HCT116 (cell line): Measurements from ENCODE around the gene GH2. TPM values are rescaled to one million over a fixed set of nuclear protein-coding genes. Genes with fewer than 3 reads are reported as not detected.

Experiments
- ATAC-seq: fragments of 200-7000 bp; cut with Tn5 transposase; 2 replicates; pipeline ENCODE4 v1.9.1; 2020; ENCODE audit warnings: mild to moderate bottlenecking, moderate library complexity
- BruUV-seq: library from RNA; stranded (reverse); fragments of 400-500 nt; replicated peaks from 2 replicates; lab custom pipeline; 2021; lab: Mats Ljungman, UMichigan
- CTCF ChIA-PET: fragments of 300-600 bp; sonication (Branson Sonifier 250); formaldehyde crosslinking; loops from one replicate; lab custom pipeline; 2021; ENCODE audit warnings: antibody characterized with exemption; lab: Charles Lee
- POLR2A ChIA-PET: fragments of 300-600, 350-600 bp; sonication (Branson Sonifier 250); formaldehyde crosslinking; loops from one replicate; lab custom pipeline; 2021; ENCODE audit warnings: antibody characterized with exemption; lab: Charles Lee
- RAD21 ChIA-PET, 2 experiments: fragments of 300-600 bp; sonication (Branson Sonifier 250); formaldehyde crosslinking; loops; one replicate each; lab custom pipeline; 2023; ENCODE audit warnings: low total read pairs in 2 of 2; ENCODE audit not compliant: uncharacterized antibody in 2 of 2, unreplicated experiment in 2 of 2, low non-redundant PET in 1 of 2; lab: Charles Lee
- DNase-seq: peaks from one replicate; pipeline ENCODE4 v3.0.0-alpha.2; 2010; ENCODE audit warnings: low read depth, low spot score
- H2AFZ ChIP-seq: fragments of 200-600 bp; shearing (Covaris generic), sonication (generic); 2 replicates; pipeline ENCODE4 v1.6.1; 2017; ENCODE audit warnings: low read depth, mixed run types, mixed read lengths, antibody characterized with exemption, low read length; ENCODE audit not compliant: poor library complexity, severe bottlenecking
- H3K27ac ChIP-seq: 2 replicates; pipeline ENCODE4 v1.5.1; 2012; ENCODE audit warnings: low read depth, low read length
- H3K27me3 ChIP-seq: fragments of 200-600 bp; sonication (generic); 2 replicates; pipeline ENCODE4 v1.6.1; 2016; ENCODE audit warnings: mixed run types, low read length, mixed read lengths; ENCODE audit not compliant: insufficient read depth
- H3K36me3 ChIP-seq, 2 experiments: fragments of 200-500 bp in 1 of 2; fragments of 200-600 bp in 1 of 2; sonication (Bioruptor generic) in 1 of 2; sonication (generic) in 1 of 2; 2 replicates each; pipeline versions ENCODE4 v1.5.1 to v1.6.1; 2014 to 2016; ENCODE audit warnings: low read length in 2 of 2, inconsistent platforms in 1 of 2, mixed read lengths in 1 of 2, mixed run types in 1 of 2; ENCODE audit not compliant: insufficient read depth in 2 of 2, control insufficient read depth in 1 of 2
- H3K4me1 ChIP-seq, 2 experiments: fragments of 200-600 bp in 1 of 2; sonication (generic) in 1 of 2; 2 replicates each; pipeline versions ENCODE4 v1.5.1 to v1.6.1; 2012 to 2017; ENCODE audit warnings: low read length in 2 of 2, inconsistent platforms in 1 of 2, mild to moderate bottlenecking in 1 of 2, mixed read lengths in 1 of 2, mixed run types in 1 of 2, moderate library complexity in 1 of 2; ENCODE audit not compliant: insufficient read depth in 2 of 2, control insufficient read depth in 1 of 2
- H3K4me2 ChIP-seq: fragments of 200-600 bp; sonication (generic); 2 replicates; pipeline ENCODE4 v1.6.1; 2017; ENCODE audit warnings: mixed run types, low read length, mixed read lengths
- H3K4me3 ChIP-seq, 2 experiments: fragments of 200-600 bp in 1 of 2; sonication (generic) in 1 of 2; replicated peaks in 1 of 2; 2 replicates each; pipeline ENCODE4 v1.5.1; 2011 to 2016; ENCODE audit warnings: low read length in 2 of 2, control low read depth in 1 of 2, low read depth in 1 of 2, mild to moderate bottlenecking in 1 of 2, mixed read lengths in 1 of 2, mixed run types in 1 of 2
- H3K79me2 ChIP-seq: fragments of 200-600 bp; sonication (generic); 2 replicates; pipeline ENCODE4 v1.6.1; 2017; ENCODE audit warnings: mild to moderate bottlenecking, mixed run types, low read length, moderate library complexity, mixed read lengths; ENCODE audit not compliant: insufficient read depth
- H3K9ac ChIP-seq: fragments of 200-600 bp; sonication (generic); 2 replicates; pipeline ENCODE4 v1.6.1; 2016; ENCODE audit warnings: low read length, mixed read lengths
- H3K9me2 ChIP-seq: fragments of 200-600 bp; sonication (generic), shearing (Covaris generic); 2 replicates; pipeline ENCODE4 v1.6.1; 2017; ENCODE audit warnings: mixed run types, mild to moderate bottlenecking, moderate library complexity; ENCODE audit not compliant: insufficient read depth
- H3K9me3 ChIP-seq, 2 experiments: fragments of 200-500 bp in 1 of 2; fragments of 200-600 bp in 1 of 2; sonication (Bioruptor generic) in 1 of 2; sonication (generic) in 1 of 2; 2 replicates each; pipeline ENCODE4 v1.6.1; 2014 to 2017; ENCODE audit warnings: low read length in 2 of 2, mixed read lengths in 2 of 2, inconsistent platforms in 1 of 2, low read depth in 1 of 2, mild to moderate bottlenecking in 1 of 2, mixed run types in 1 of 2, moderate library complexity in 1 of 2; ENCODE audit not compliant: control insufficient read depth in 1 of 2, insufficient read depth in 1 of 2
- H4K20me1 ChIP-seq: fragments of 200-600 bp; sonication (generic), shearing (Covaris generic); 2 replicates; pipeline ENCODE4 v1.6.1; 2017; ENCODE audit warnings: mixed run types, mild to moderate bottlenecking, moderate library complexity; ENCODE audit not compliant: insufficient read depth
- MAX ChIP-seq: IDR thresholded peaks from 2 replicates; pipeline ENCODE4 v1.6.1; 2012
- POLR2AphosphoS5 ChIP-seq: IDR thresholded peaks from 2 replicates; pipeline ENCODE4 v1.6.1; 2011; ENCODE audit warnings: mild to moderate bottlenecking, low read depth, low read length, moderate library complexity
- RAD21 ChIP-seq: IDR thresholded peaks from 2 replicates; pipeline ENCODE4 v1.6.1; 2012; ENCODE audit warnings: low read depth, mild to moderate bottlenecking
- ZFX ChIP-seq: fragments of 450-650 bp; IDR thresholded peaks from 2 replicates; pipeline ENCODE4 v1.6.1; 2017
- intact Hi-C: fragments of 100-400 bp; cut with micrococcal nuclease; formaldehyde crosslinking; loops from 2 replicates; pipeline ENCODE4 v1.10.0; 2022
- total RNA-seq: library from RNA; stranded (reverse); gene quantifications from one replicate; pipeline ENCODE4 v1.2.1, GENCODE V29; 2021; ENCODE audit not compliant: unreplicated experiment
- TF ChIP-seq, protein P1 (sequence below): IDR thresholded peaks from 2 replicates; pipeline ENCODE4 v1.6.1; 2012; ENCODE audit warnings: low read depth

The GH2 gene
- total RNA-seq, 1 experiment from 2014 or later: not detected

DNA sequence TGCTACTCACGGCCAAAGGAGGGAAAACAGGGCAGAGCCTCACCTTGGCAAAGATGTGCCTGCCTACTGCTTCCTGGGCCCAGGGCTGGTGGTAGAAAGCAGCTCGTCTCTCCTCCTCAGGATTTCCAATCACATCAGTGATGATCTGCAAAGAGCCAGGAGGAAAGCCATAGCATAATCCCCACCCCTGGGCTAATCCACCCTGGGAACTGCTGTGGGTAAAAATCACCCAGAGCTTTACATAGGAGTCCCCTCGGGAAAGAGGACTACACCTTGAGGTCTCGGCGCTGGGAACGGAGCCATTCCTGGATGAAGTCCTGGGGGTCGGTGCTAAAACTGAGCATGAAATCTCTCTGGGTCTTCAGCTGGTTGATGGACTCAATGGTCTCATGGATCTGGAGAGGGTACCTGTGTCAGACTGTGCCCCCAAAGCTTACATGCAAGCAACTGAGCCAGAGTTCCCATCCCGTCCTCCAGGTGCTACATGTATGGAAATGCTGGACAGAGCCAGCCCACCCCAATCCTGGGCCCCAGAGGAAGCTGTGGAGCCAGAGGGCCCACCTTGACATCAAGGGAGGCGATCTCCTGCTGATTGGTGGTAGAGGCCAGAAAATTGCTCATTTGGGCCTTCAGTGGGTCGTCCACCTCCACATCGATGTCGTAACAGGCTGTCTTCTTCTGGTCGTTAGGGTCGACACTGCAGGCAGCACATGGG lies 48.6 kb downstream of the GH2 start:
- H3K36me3 ChIP-seq: peaks cover 61 to 90% of the 10 kb centered on the region in 2 experiments
- TSS peak; percentile 24 for BruUV-seq

More for the DNA sequence above, 48.6 kb downstream of the GH2 start:
- Histone ChIP-seq H3K4me2 (no peak overlapping the region), H3K27me3 (no peaks in the 10 kb centered on the region), H3K9me3 (no peaks in the 10 kb centered on the region), H3K9me2 (no peaks in the 10 kb centered on the region), H3K27ac (peak overlapping the region; percentile 15; the same call in 1 of the 2 replicates), H3K4me3 (no peak overlapping the region), H3K79me2 (peaks cover 66% of the 10 kb centered on the region), H4K20me1 (no peaks in the 10 kb centered on the region), H2AFZ (no peak overlapping the region), H3K9ac (no peak overlapping the region), H3K4me1 (peaks cover 6 to 17% of the 10 kb centered on the region in 2 experiments)
- ATAC-seq (no peak), DNase-seq (no peak)
- intact Hi-C loops: no loop called here
- CTCF ChIA-PET: interaction anchor here (1.9 kb wide), 1 partner anchor 15 kb away, joined by 4 read pairs; no protein-coding TSS in a partner anchor
- TF ChIP-seq RAD21: no peak
- no peak for TF ChIP-seq MAX
- TF ChIP-seq ZFX: no peak
- TF ChIP-seq, protein P1, sequence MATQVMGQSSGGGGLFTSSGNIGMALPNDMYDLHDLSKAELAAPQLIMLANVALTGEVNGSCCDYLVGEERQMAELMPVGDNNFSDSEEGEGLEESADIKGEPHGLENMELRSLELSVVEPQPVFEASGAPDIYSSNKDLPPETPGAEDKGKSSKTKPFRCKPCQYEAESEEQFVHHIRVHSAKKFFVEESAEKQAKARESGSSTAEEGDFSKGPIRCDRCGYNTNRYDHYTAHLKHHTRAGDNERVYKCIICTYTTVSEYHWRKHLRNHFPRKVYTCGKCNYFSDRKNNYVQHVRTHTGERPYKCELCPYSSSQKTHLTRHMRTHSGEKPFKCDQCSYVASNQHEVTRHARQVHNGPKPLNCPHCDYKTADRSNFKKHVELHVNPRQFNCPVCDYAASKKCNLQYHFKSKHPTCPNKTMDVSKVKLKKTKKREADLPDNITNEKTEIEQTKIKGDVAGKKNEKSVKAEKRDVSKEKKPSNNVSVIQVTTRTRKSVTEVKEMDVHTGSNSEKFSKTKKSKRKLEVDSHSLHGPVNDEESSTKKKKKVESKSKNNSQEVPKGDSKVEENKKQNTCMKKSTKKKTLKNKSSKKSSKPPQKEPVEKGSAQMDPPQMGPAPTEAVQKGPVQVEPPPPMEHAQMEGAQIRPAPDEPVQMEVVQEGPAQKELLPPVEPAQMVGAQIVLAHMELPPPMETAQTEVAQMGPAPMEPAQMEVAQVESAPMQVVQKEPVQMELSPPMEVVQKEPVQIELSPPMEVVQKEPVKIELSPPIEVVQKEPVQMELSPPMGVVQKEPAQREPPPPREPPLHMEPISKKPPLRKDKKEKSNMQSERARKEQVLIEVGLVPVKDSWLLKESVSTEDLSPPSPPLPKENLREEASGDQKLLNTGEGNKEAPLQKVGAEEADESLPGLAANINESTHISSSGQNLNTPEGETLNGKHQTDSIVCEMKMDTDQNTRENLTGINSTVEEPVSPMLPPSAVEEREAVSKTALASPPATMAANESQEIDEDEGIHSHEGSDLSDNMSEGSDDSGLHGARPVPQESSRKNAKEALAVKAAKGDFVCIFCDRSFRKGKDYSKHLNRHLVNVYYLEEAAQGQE: no peak
- TF ChIP-seq POLR2AphosphoS5: 0 out of 2 replicates have a peak, but pooled peaks have one; percentile 52
- RAD21 ChIA-PET: no interaction called here
- POLR2A ChIA-PET: no interaction called here
